Liver (tissue), 9 donors: ENCODE measurements around the gene FOXK2. TPM values are rescaled to one million over a fixed set of nuclear protein-coding genes. Genes with fewer than 3 reads are reported as not detected.

Experiments
- DNase-seq: peaks from one replicate; pipeline ENCODE4 v3.0.0-alpha.2; 2017; ENCODE audit warnings: low spot score
- H3K27ac ChIP-seq, 2 donors: one replicate each; pipeline ENCODE4 v1.7.0; 2013; ENCODE audit warnings: inconsistent platforms in 2 of 2, low read length in 2 of 2, control low read depth in 1 of 2, low read depth in 1 of 2, mild to moderate bottlenecking in 1 of 2
- H3K27me3 ChIP-seq, 4 donors: one replicate each; pipeline versions ENCODE4 v1.6.1 to v1.7.0; 2013; ENCODE audit warnings: low read length in 3 of 4, inconsistent platforms in 1 of 4, mild to moderate bottlenecking in 1 of 4, moderate library complexity in 1 of 4; ENCODE audit not compliant: control insufficient read depth in 4 of 4, insufficient read depth in 4 of 4
- H3K36me3 ChIP-seq, 4 donors: one replicate each; pipeline versions ENCODE4 v1.6.1 to v1.7.0; 2013; ENCODE audit warnings: low read length in 3 of 4, mild to moderate bottlenecking in 3 of 4, low read depth in 1 of 4, moderate library complexity in 1 of 4; ENCODE audit not compliant: control insufficient read depth in 4 of 4, insufficient read depth in 3 of 4
- H3K4me1 ChIP-seq, 4 donors: one replicate each; pipeline versions ENCODE4 v1.6.1 to v1.7.0; 2013; ENCODE audit warnings: low read length in 3 of 4, mild to moderate bottlenecking in 3 of 4, moderate library complexity in 1 of 4; ENCODE audit not compliant: control insufficient read depth in 4 of 4, insufficient read depth in 4 of 4
- H3K4me3 ChIP-seq, 3 donors: one replicate each; pipeline versions ENCODE4 v1.6.1 to v1.7.0; 2013; ENCODE audit warnings: low read length in 3 of 3, control low read depth in 1 of 3, low read depth in 1 of 3, mild to moderate bottlenecking in 1 of 3
- H3K9ac ChIP-seq, 2 donors: one replicate each; pipeline ENCODE4 v1.7.0; 2013; ENCODE audit warnings: low read length in 2 of 2, mild to moderate bottlenecking in 2 of 2, moderate library complexity in 2 of 2, control low read depth in 1 of 2, low read depth in 1 of 2
- H3K9me3 ChIP-seq, 4 donors: one replicate each; pipeline versions ENCODE4 v1.6.1 to v1.7.0; 2013; ENCODE audit warnings: low read length in 3 of 4; ENCODE audit not compliant: control insufficient read depth in 4 of 4
- ATF3 ChIP-seq: IDR thresholded peaks from 2 replicates; pipeline ENCODE4 v1.6.1; 2016; ENCODE audit warnings: antibody characterized with exemption
- EGR1 ChIP-seq, 2 donors: IDR thresholded peaks; 2 replicates each; pipeline ENCODE4 v1.6.1; 2016 to 2018; ENCODE audit warnings: antibody characterized with exemption in 2 of 2, low read depth in 2 of 2
- FOXA1 ChIP-seq: IDR thresholded peaks from 2 replicates; pipeline ENCODE4 v1.6.1; 2016; ENCODE audit warnings: antibody characterized with exemption
- FOXA2 ChIP-seq: IDR thresholded peaks from 2 replicates; pipeline ENCODE4 v1.6.1; 2016; ENCODE audit warnings: antibody characterized with exemption
- GABPA ChIP-seq, 2 donors: IDR thresholded peaks in 1 of 2; conservative IDR thresholded peaks in 1 of 2; 2 replicates each; pipeline ENCODE4 v1.6.1; 2016; ENCODE audit warnings: antibody characterized with exemption in 2 of 2, mild to moderate bottlenecking in 1 of 2, moderate library complexity in 1 of 2
- HNF4A ChIP-seq, 2 donors: conservative IDR thresholded peaks; 2 replicates each; pipeline ENCODE4 v1.6.1; 2016; ENCODE audit warnings: antibody characterized with exemption in 2 of 2, mild to moderate bottlenecking in 2 of 2
- HNF4G ChIP-seq: IDR thresholded peaks from 2 replicates; pipeline ENCODE4 v1.6.1; 2016; ENCODE audit warnings: antibody characterized with exemption
- JUND ChIP-seq, 2 donors: IDR thresholded peaks; 2 replicates each; pipeline ENCODE4 v1.6.1; 2016; ENCODE audit warnings: antibody characterized with exemption in 2 of 2
- NR2F2 ChIP-seq: IDR thresholded peaks from 2 replicates; pipeline ENCODE4 v1.6.1; 2016; ENCODE audit warnings: antibody characterized with exemption
- RAD21 ChIP-seq, 2 donors: IDR thresholded peaks; 2 replicates each; pipeline ENCODE4 v1.6.1; 2016; ENCODE audit warnings: antibody characterized with exemption in 2 of 2, mild to moderate bottlenecking in 2 of 2
- REST ChIP-seq: IDR thresholded peaks from 2 replicates; pipeline ENCODE4 v1.6.1; 2016; ENCODE audit warnings: antibody characterized with exemption, mild to moderate bottlenecking
- RXRA ChIP-seq, 2 donors: IDR thresholded peaks; 2 replicates each; pipeline ENCODE4 v1.6.1; 2017 to 2018; ENCODE audit warnings: antibody characterized with exemption in 2 of 2, mild to moderate bottlenecking in 1 of 2
- SP1 ChIP-seq: IDR thresholded peaks from 2 replicates; pipeline ENCODE4 v1.6.1; 2018; ENCODE audit warnings: antibody characterized with exemption, mild to moderate bottlenecking
- TAF1 ChIP-seq: conservative IDR thresholded peaks from 2 replicates; pipeline ENCODE4 v1.6.1; 2016; ENCODE audit warnings: antibody characterized with exemption, mild to moderate bottlenecking
- YY1 ChIP-seq: IDR thresholded peaks from 2 replicates; pipeline ENCODE4 v1.6.1; 2016; ENCODE audit warnings: antibody characterized with exemption, mild to moderate bottlenecking
- ZBTB33 ChIP-seq: IDR thresholded peaks from 2 replicates; pipeline ENCODE4 v1.6.1; 2016; ENCODE audit warnings: antibody characterized with exemption
- WGBS: extraction: QIAGEN DNeasy Blood & Tissue Kit; methylation state at CpG from one replicate; pipeline ENCODE4 v1.1.7; 2013; 5-methylcytosine and 5-hydroxymethylcytosine counted together
- polyA plus RNA-seq, 2 donors: library from polyadenylated mRNA; stranded (reverse) in 1 of 2; unstranded in 1 of 2; fragments of 200-250 nt in 1 of 2; fragments of >200 nt in 1 of 2; fragmentation: Nextera tagmentation in 1 of 2; extraction: Ambion mirVana in 1 of 2; gene quantifications; one replicate each; pipeline versions ENCODE4 v1.2.1 to v1.2.3, GENCODE V29; 2013 to 2015
- total RNA-seq, 2 donors: library from RNA; depleted of rRNA; stranded (reverse); fragments of >200 nt; gene quantifications; one replicate each; pipeline ENCODE4 v1.2.3, GENCODE V29; 2014
- TF ChIP-seq, protein P1 (sequence below): fragments of 150-350 bp; IDR thresholded peaks from 2 replicates; pipeline ENCODE4 v1.5.1; 2017; ENCODE audit warnings: improper control_type of control experiment, low read depth, low read length; ENCODE audit not compliant: missing input control
- donor health status: healthy.
- donor health status: healthy.
- donor health status: healthy.
- donor health status: healthy.
- donor health status: healthy.

FOXK2 gene
- total and polyA plus RNA-seq, 4 donors = 3.1 to 16.2 (median 10.8) TPM

DNA sequence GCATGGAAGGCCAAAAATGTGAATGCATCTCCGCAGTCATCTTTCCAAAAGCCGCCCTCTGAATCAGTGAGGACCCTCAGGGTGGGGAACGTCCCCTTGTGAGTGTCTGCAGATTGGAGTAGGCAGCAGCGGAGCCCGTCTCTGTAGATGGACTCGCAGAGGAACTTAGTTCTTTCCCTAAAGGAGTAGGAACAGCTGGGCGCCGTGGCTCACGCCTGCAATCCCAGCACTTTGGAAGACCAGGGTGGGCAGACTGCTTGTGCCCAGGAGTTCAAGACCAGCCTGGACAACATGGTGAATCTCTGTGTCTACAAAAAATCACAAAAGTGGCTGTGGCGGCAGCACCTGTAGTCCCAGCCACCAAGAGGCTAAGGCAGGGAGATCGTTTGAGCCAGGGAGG lies 75.0 kb downstream of the FOXK2 start:
- no peak overlapping the region for H3K27ac ChIP-seq
- 95% methylated on average over 11 of the region's 11 CpGs for WGBS
- peaks cover 7 to 20% (median 7%) of the 10 kb centered on the region in 4 donors for H3K4me1 ChIP-seq
- peaks cover 3 to 20% (median 12%) of the 10 kb centered on the region in 4 donors for H3K36me3 ChIP-seq
- H3K9ac ChIP-seq = no peak overlapping the region
- TF ChIP-seq NR2F2 (no peak), RXRA (IDR thresholded peaks at IDR 0.05) (no peak), RAD21 (IDR thresholded peaks at IDR 0.05) (no peak), JUND (IDR thresholded peaks at IDR 0.05) (no peak), ATF3 (no peak), SP1 (no peak), EGR1 (IDR thresholded peaks at IDR 0.05; ENCODE audit: low read depth in 2 of 2) (no peak), YY1 (no peak), ZBTB33 (no peak), REST (no peak), FOXA1 (no peak), GABPA (IDR thresholded peaks at IDR 0.05 in 1 of 2, conservative IDR thresholded peaks at IDR 0.05 in 1 of 2) (no peak), TAF1 (no peak), HNF4A (conservative IDR thresholded peaks at IDR 0.05) (no peak), FOXA2 (no peak), HNF4G (no peak)
- TF ChIP-seq, protein P1, sequence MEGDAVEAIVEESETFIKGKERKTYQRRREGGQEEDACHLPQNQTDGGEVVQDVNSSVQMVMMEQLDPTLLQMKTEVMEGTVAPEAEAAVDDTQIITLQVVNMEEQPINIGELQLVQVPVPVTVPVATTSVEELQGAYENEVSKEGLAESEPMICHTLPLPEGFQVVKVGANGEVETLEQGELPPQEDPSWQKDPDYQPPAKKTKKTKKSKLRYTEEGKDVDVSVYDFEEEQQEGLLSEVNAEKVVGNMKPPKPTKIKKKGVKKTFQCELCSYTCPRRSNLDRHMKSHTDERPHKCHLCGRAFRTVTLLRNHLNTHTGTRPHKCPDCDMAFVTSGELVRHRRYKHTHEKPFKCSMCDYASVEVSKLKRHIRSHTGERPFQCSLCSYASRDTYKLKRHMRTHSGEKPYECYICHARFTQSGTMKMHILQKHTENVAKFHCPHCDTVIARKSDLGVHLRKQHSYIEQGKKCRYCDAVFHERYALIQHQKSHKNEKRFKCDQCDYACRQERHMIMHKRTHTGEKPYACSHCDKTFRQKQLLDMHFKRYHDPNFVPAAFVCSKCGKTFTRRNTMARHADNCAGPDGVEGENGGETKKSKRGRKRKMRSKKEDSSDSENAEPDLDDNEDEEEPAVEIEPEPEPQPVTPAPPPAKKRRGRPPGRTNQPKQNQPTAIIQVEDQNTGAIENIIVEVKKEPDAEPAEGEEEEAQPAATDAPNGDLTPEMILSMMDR = no peak
- DNase-seq = no peak
- no peaks in the 10 kb centered on the region for H3K27me3 ChIP-seq
- H3K9me3 ChIP-seq = no peaks in the 10 kb centered on the region
- H3K4me3 ChIP-seq = no peak overlapping the region

- no peak for DNase-seq
- Histone ChIP-seq H3K27ac (no peak overlapping the region), H3K9me3 (no peaks in the 10 kb centered on the region), H3K9ac (no peak overlapping the region), H3K36me3 (peaks cover 5 to 25% (median 12%) of the 10 kb centered on the region in 4 donors), H3K4me1 (peaks cover 7 to 20% (median 7%) of the 10 kb centered on the region in 4 donors), H3K27me3 (no peaks in the 10 kb centered on the region), H3K4me3 (no peak overlapping the region)
- TF ChIP-seq TAF1 = no peak
- WGBS = 93% methylated on average over 21 of the region's 21 CpGs
Observed at GRCh38 chr17:82595893-82596292, 76.4 kb downstream of the FOXK2 start.
